PFSK-1 (cell line): ENCODE measurements around the gene SLC46A1.
A peak's percentile ranks its signal among the peaks of the same experiment; 100 is the strongest.

Experiments
- FOXP2 ChIP-seq: optimal IDR thresholded peaks from 2 replicates; pipeline ENCODE3; 2011; ENCODE audit warnings: borderline replicate concordance, control low read depth, inconsistent platforms; ENCODE audit not compliant: insufficient read depth; ENCODE audit errors: extremely low read length, extremely low read depth
- POLR2AphosphoS5 ChIP-seq: IDR thresholded peaks from 2 replicates; pipeline ENCODE4 v1.6.1; 2012; ENCODE audit warnings: low read depth, mild to moderate bottlenecking, control low read depth, low read length, moderate library complexity
- SIN3A ChIP-seq: IDR thresholded peaks from 2 replicates; pipeline ENCODE4 v1.6.1; 2012; ENCODE audit warnings: mild to moderate bottlenecking, low read length, moderate library complexity, borderline replicate concordance; ENCODE audit not compliant: insufficient read depth
- TAF1 ChIP-seq: IDR thresholded peaks from 2 replicates; pipeline ENCODE4 v1.6.1; 2012; ENCODE audit warnings: low read length, control low read depth, borderline replicate concordance; ENCODE audit not compliant: insufficient read depth
- TF ChIP-seq, protein P1 (sequence below), 2 experiments: IDR thresholded peaks; 2 replicates each; pipeline versions ENCODE4 v1.6.1 to v1.8.0; 2011 to 2012; ENCODE audit warnings: low read depth in 2 of 2, low read length in 2 of 2, control low read depth in 1 of 2, inconsistent platforms in 1 of 2, mild to moderate bottlenecking in 1 of 2, moderate library complexity in 1 of 2; ENCODE audit not compliant: insufficient read depth in 1 of 2

Gene SLC46A1

DNA sequence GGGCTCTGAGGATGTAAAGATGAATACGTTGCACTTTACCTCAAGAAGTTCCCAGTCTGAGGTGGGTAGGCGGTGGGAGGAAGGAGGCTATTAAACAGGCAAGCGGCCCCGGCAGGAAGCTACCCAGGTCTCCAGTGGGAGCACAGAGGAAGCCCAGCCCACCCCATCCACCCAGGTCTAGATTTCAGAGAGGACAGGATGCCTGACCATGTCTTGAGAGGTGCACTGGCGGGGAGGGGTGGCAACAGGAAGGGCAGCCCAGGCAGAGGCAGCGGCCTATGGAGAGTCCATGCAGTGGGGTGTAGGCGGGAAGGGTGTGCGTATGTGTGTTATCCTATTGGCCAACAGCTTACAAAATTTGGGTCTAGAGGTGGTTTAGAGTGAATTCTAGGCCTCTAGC is 20.6 kb downstream of the SLC46A1 start:
- TF ChIP-seq FOXP2 = no peak

DNA sequence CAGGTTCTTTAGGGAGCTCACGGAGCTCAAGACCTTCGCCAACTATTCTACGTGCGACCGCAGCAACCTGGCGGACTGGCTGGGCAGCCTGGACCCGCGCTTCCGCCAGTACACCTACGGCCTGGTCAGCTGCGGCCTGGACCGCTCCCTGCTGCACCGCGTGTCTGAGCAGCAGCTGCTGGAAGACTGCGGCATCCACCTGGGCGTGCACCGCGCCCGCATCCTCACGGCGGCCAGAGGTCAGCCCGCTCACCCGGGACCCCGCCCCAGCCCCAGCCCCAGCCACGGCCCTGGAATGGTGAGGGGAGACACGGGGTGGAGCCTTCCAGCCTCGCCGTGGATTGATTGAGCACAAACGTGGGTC is 21.0 kb downstream of the SLC46A1 start:
- TF ChIP-seq SIN3A = no peak
- no peak for TF ChIP-seq TAF1
- TF ChIP-seq, protein P1, sequence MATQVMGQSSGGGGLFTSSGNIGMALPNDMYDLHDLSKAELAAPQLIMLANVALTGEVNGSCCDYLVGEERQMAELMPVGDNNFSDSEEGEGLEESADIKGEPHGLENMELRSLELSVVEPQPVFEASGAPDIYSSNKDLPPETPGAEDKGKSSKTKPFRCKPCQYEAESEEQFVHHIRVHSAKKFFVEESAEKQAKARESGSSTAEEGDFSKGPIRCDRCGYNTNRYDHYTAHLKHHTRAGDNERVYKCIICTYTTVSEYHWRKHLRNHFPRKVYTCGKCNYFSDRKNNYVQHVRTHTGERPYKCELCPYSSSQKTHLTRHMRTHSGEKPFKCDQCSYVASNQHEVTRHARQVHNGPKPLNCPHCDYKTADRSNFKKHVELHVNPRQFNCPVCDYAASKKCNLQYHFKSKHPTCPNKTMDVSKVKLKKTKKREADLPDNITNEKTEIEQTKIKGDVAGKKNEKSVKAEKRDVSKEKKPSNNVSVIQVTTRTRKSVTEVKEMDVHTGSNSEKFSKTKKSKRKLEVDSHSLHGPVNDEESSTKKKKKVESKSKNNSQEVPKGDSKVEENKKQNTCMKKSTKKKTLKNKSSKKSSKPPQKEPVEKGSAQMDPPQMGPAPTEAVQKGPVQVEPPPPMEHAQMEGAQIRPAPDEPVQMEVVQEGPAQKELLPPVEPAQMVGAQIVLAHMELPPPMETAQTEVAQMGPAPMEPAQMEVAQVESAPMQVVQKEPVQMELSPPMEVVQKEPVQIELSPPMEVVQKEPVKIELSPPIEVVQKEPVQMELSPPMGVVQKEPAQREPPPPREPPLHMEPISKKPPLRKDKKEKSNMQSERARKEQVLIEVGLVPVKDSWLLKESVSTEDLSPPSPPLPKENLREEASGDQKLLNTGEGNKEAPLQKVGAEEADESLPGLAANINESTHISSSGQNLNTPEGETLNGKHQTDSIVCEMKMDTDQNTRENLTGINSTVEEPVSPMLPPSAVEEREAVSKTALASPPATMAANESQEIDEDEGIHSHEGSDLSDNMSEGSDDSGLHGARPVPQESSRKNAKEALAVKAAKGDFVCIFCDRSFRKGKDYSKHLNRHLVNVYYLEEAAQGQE (IDR thresholded peaks at IDR 0.05; ENCODE audit: insufficient read depth in 1 of 2, low read depth in 2 of 2, low read length in 2 of 2) = no peak
- no peak for TF ChIP-seq FOXP2
- no peak for TF ChIP-seq POLR2AphosphoS5

DNA sequence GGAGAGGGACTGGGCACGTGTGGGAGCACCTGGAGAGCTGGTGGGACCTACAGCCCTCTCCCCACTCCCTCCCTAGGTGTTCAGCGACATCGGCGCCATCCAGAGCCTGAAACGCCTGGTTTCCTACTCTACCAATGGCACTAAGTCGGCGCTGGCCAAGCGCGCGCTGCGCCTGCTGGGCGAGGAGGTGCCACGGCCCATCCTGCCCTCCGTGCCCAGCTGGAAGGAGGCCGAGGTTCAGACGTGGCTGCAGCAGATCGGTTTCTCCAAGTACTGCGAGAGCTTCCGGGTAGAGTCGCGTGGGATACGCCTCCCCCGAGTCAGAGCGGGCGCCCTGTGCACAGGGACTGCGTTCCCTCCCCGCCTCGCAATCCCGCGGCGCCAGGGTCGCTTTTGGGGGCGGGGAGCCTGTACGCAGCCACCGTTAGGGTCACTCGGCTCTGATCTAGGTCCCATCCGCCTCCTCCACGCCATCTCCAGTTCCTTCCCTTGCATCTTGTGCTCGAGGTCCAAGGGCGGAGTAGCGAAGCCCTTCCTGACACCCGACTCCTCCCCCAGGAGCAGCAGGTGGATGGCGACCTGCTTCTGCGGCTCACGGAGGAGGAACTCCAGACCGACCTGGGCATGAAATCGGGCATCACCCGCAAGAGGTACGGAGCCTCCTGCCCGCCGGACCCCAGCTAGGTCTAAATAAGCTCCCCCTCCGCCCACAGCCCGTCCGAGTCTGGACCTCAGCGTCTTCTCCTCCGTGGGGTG is 21.6 kb downstream of the SLC46A1 start:
- TF ChIP-seq POLR2AphosphoS5 = no peak
- TF ChIP-seq FOXP2 = no peak
- TF ChIP-seq, protein P1 (IDR thresholded peaks at IDR 0.05; ENCODE audit: insufficient read depth in 1 of 2, low read depth in 2 of 2, low read length in 2 of 2) = no peak
- no peak for TF ChIP-seq SIN3A
- no peak for TF ChIP-seq TAF1

DNA sequence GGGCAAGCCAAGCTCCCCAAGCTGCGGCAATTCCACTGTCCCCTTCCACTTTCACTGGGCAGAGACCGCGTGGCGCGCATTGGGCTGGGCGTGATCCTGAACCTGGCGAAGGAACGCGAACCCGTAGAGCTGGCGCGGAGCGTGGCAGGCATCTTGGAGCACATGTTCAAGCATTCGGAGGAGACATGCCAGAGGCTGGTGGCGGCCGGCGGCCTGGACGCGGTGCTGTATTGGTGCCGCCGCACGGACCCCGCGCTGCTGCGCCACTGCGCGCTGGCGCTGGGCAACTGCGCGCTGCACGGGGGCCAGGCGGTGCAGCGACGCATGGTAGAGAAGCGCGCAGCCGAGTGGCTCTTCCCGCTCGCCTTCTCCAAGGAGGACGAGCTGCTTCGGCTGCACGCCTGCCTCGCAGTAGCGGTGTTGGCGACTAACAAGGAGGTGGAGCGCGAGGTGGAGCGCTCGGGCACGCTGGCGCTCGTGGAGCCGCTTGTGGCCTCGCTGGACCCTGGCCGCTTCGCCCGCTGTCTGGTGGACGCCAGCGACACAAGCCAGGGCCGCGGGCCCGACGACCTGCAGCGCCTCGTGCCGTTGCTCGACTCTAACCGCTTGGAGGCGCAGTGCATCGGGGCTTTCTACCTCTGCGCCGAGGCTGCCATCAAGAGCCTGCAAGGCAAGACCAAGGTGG is 24.7 kb downstream of the SLC46A1 start:
- TF ChIP-seq POLR2AphosphoS5 = no peak
- no peak for TF ChIP-seq TAF1
- no peak for TF ChIP-seq FOXP2
- no peak for TF ChIP-seq SIN3A
- TF ChIP-seq, protein P1 (IDR thresholded peaks at IDR 0.05; ENCODE audit: insufficient read depth in 1 of 2, low read depth in 2 of 2, low read length in 2 of 2) = no peak

DNA sequence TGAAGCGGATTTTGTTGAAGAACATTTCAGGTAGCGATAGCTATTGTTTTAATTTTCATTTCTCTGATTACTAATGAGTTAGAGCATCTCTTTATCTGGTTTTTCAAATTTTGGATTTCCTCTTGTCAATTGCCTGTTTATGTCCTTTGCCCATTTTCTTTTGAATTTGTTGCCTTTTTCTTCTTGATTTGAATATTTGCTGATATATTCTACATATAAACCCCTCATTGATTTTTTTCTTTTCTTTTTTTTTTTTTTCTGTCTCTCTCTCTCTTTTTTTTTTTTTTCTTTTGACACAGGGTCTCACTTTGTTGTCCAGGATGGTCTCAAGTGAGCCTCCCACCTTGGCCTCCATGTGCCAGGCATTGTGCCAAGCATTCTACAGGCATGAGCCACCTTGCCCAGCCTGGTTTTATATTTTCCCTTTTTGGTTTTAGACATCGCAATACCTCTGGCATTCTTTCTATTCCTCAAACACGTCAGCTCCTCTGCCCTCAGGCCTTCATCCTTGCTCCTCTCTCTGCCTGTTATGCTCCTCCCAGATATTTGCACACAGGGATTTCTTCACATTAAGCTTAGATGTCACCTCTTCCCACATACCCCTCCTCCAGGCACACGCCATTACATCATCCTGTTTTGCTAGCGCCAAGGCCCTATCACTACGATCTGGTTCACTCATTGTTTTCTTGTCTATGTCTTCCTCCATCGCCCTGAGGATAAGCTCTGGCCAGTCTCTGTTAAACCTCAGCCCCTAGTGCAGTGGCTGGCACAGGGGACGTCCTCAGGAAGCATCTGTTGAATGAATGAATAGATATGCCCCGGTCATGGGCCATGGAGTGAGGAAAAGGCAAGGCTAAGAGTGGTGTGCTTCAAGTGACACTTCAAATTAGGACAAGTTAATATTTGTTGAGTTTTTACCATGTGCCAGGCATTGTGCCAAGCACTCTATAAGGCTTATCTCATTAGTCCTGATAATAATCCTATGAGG is 25.9 kb downstream of the SLC46A1 start:
- TF ChIP-seq SIN3A = peak; percentile 48; the same call in 1 of the 2 replicates
- TF ChIP-seq, protein P1 (IDR thresholded peaks at IDR 0.05; ENCODE audit: insufficient read depth in 1 of 2, low read depth in 2 of 2, low read length in 2 of 2) = peak in 1 of 2 experiments; percentile 67; a peak in 1 of 4 replicates
- TF ChIP-seq FOXP2 = no peak
- peak; percentile 37; the same call in 1 of the 2 replicates for TF ChIP-seq POLR2AphosphoS5
